SK-N-SH (cell line): ENCODE measurements around the gene CADM1. TPM values are rescaled to one million over a fixed set of nuclear protein-coding genes. Genes with fewer than 3 reads are reported as not detected.

Source experiments
- CTCF ChIA-PET: fragments of 300-600, 350-600 bp; formaldehyde crosslinking; extraction: SDS; loops from one replicate; lab custom pipeline; 2021; lab: Yijun Ruan, JAX
- POLR2A ChIA-PET: fragments of 350-600 bp; sonication (Branson Sonifier 250); formaldehyde crosslinking; extraction: SDS; loops from one replicate; lab custom pipeline; 2020; ENCODE audit warnings: antibody characterized with exemption, inconsistent platforms; lab: Yijun Ruan, JAX
- DNase-seq: peaks from one replicate; pipeline ENCODE4 v3.0.0; 2012
- H2AFZ ChIP-seq: fragments of 200-600 bp; sonication (generic); 2 replicates; pipeline ENCODE4 v1.8.1; 2016; ENCODE audit warnings: antibody characterized with exemption, mild to moderate bottlenecking, low read depth
- H3F3A ChIP-seq: fragments of 200-600 bp; sonication (generic); replicated peaks from 2 replicates; pipeline ENCODE3; 2016; ENCODE audit warnings: antibody characterized with exemption, mild to moderate bottlenecking; ENCODE audit not compliant: insufficient read depth
- H3K27ac ChIP-seq, 2 experiments: fragments of 200-500 bp in 1 of 2; fragments of 200-600 bp in 1 of 2; sonication (Bioruptor generic) in 1 of 2; sonication (generic), shearing (Covaris generic) in 1 of 2; 2 replicates each; pipeline versions ENCODE4 v1.5.1 to v1.6.1; 2014 to 2016; ENCODE audit warnings: low read depth in 2 of 2, inconsistent platforms in 1 of 2, low read length in 1 of 2, mild to moderate bottlenecking in 1 of 2, mixed read lengths in 1 of 2
- H3K27me3 ChIP-seq: fragments of 200-600 bp; sonication (generic), shearing (Covaris generic); 2 replicates; pipeline ENCODE4 v1.6.1; 2016; ENCODE audit warnings: mixed run types; ENCODE audit not compliant: insufficient read depth
- H3K36me3 ChIP-seq, 2 experiments: fragments of 200-500 bp in 1 of 2; fragments of 200-600 bp in 1 of 2; sonication (Bioruptor generic) in 1 of 2; sonication (generic) in 1 of 2; replicated peaks in 1 of 2; 2 replicates each; pipeline versions ENCODE3 to v1.5.1; 2014 to 2016; ENCODE audit warnings: low read length in 1 of 2, mild to moderate bottlenecking in 1 of 2; ENCODE audit not compliant: insufficient read depth in 2 of 2, control insufficient read depth in 1 of 2
- H3K4me1 ChIP-seq, 2 experiments: fragments of 200-500 bp in 1 of 2; fragments of 200-600 bp in 1 of 2; sonication (Bioruptor generic) in 1 of 2; sonication (generic), shearing (Covaris generic) in 1 of 2; 2 replicates each; pipeline versions ENCODE4 v1.5.1 to v1.6.1; 2014 to 2016; ENCODE audit warnings: low read depth in 1 of 2, low read length in 1 of 2, mixed run types in 1 of 2; ENCODE audit not compliant: insufficient read depth in 2 of 2, control insufficient read depth in 1 of 2
- H3K4me2 ChIP-seq: fragments of 200-600 bp; sonication (generic), shearing (Covaris generic); 2 replicates; pipeline ENCODE4 v1.6.1; 2017; ENCODE audit warnings: mixed run types
- H3K4me3 ChIP-seq, 2 experiments: fragments of 200-500 bp in 1 of 2; fragments of 200-600 bp in 1 of 2; sonication (Bioruptor generic) in 1 of 2; sonication (generic), shearing (Covaris generic) in 1 of 2; 2 replicates each; pipeline versions ENCODE4 v1.5.1 to v1.8.1; 2014 to 2016; ENCODE audit warnings: low read depth in 2 of 2, inconsistent platforms in 1 of 2, low read length in 1 of 2, mild to moderate bottlenecking in 1 of 2, mixed read lengths in 1 of 2, moderate library complexity in 1 of 2
- H3K79me2 ChIP-seq: fragments of 200-600 bp; sonication (generic); 2 replicates; pipeline ENCODE4 v1.8.1; 2017; ENCODE audit warnings: mild to moderate bottlenecking; ENCODE audit not compliant: insufficient read depth
- H3K9ac ChIP-seq: fragments of 200-600 bp; sonication (generic); 2 replicates; pipeline ENCODE4 v1.6.1; 2017; ENCODE audit warnings: mixed run types
- H3K9me2 ChIP-seq: fragments of 200-600 bp; sonication (generic); 2 replicates; pipeline ENCODE4 v1.6.1; 2017; ENCODE audit warnings: mixed run types
- H3K9me3 ChIP-seq: fragments of 200-600 bp; sonication (generic); 2 replicates; pipeline ENCODE4 v1.6.1; 2017; ENCODE audit warnings: mixed run types, mild to moderate bottlenecking, moderate library complexity
- H4K20me1 ChIP-seq: fragments of 200-600 bp; sonication (generic); 2 replicates; pipeline ENCODE4 v1.6.1; 2017; ENCODE audit warnings: mild to moderate bottlenecking, mixed run types; ENCODE audit not compliant: insufficient read depth
- CHD2 ChIP-seq: fragments of 150-350 bp; IDR thresholded peaks from 2 replicates; pipeline ENCODE4 v1.6.1; 2018; ENCODE audit warnings: low read length; ENCODE audit not compliant: partially characterized antibody
- ELF1 ChIP-seq: IDR thresholded peaks from 2 replicates; pipeline ENCODE4 v1.4.0; 2012
- EP300 ChIP-seq, 2 experiments: IDR thresholded peaks; 2 replicates each; pipeline versions ENCODE4 v1.4.0 to v1.6.1; 2012; ENCODE audit warnings: borderline replicate concordance in 1 of 2, low read depth in 1 of 2, low read length in 1 of 2
- EZH2phosphoT487 ChIP-seq: fragments of 200-600 bp; sonication (generic); IDR thresholded peaks from 2 replicates; pipeline ENCODE4 v1.6.1; 2017; ENCODE audit warnings: low read depth, mixed run types, mild to moderate bottlenecking, antibody characterized with exemption, moderate library complexity, borderline replicate concordance
- FOSL2 ChIP-seq: IDR thresholded peaks from 2 replicates; pipeline ENCODE4 v1.4.0; 2012; ENCODE audit warnings: low read depth, mild to moderate bottlenecking, moderate library complexity, borderline replicate concordance
- FOXM1 ChIP-seq: IDR thresholded peaks from 2 replicates; pipeline ENCODE4 v1.4.0; 2012; ENCODE audit warnings: low read depth, mild to moderate bottlenecking
- RCOR1 ChIP-seq: fragments of 150-350 bp; IDR thresholded peaks from 2 replicates; pipeline ENCODE4 v1.6.1; 2017; ENCODE audit warnings: antibody characterized with exemption, low read length
- RXRA ChIP-seq: IDR thresholded peaks from 2 replicates; pipeline ENCODE4 v1.4.0; 2012; ENCODE audit warnings: low read depth, mild to moderate bottlenecking, borderline replicate concordance
- SIN3A ChIP-seq: IDR thresholded peaks from 2 replicates; pipeline ENCODE4 v1.6.1; 2012; ENCODE audit warnings: low read depth, mild to moderate bottlenecking, low read length, moderate library complexity, borderline replicate concordance
- TCF12 ChIP-seq: IDR thresholded peaks from 2 replicates; pipeline ENCODE4 v1.4.0; 2012
- TEAD4 ChIP-seq: IDR thresholded peaks from 2 replicates; pipeline ENCODE4 v1.4.0; 2012; ENCODE audit warnings: mild to moderate bottlenecking, borderline replicate concordance; ENCODE audit not compliant: insufficient read depth
- WGBS: methylation state at CpG from one replicate; pipeline ENCODE4 v1.1.6; 2017; ENCODE audit warnings: low lambda C conversion rate; 5-methylcytosine and 5-hydroxymethylcytosine counted together
- polyA plus RNA-seq, 3 experiments: library from polyadenylated mRNA; depleted of rRNA; stranded (reverse); fragments of >200 nt; gene quantifications; 2 replicates each; pipeline ENCODE4 v1.2.3, GENCODE V29; 2012
- TF ChIP-seq, protein P1 (sequence below): IDR thresholded peaks from 2 replicates; pipeline ENCODE4 v1.4.0; 2012; ENCODE audit warnings: low read depth, borderline replicate concordance
- TF ChIP-seq, protein P2 (sequence below): IDR thresholded peaks from 2 replicates; pipeline ENCODE4 v1.6.1; 2012; ENCODE audit warnings: mild to moderate bottlenecking, low read depth, low read length, moderate library complexity

Gene CADM1
- polyA plus RNA-seq, 1 of the 3 experiments (the other 2 are of a cell fraction) = 7.9 TPM

DNA sequence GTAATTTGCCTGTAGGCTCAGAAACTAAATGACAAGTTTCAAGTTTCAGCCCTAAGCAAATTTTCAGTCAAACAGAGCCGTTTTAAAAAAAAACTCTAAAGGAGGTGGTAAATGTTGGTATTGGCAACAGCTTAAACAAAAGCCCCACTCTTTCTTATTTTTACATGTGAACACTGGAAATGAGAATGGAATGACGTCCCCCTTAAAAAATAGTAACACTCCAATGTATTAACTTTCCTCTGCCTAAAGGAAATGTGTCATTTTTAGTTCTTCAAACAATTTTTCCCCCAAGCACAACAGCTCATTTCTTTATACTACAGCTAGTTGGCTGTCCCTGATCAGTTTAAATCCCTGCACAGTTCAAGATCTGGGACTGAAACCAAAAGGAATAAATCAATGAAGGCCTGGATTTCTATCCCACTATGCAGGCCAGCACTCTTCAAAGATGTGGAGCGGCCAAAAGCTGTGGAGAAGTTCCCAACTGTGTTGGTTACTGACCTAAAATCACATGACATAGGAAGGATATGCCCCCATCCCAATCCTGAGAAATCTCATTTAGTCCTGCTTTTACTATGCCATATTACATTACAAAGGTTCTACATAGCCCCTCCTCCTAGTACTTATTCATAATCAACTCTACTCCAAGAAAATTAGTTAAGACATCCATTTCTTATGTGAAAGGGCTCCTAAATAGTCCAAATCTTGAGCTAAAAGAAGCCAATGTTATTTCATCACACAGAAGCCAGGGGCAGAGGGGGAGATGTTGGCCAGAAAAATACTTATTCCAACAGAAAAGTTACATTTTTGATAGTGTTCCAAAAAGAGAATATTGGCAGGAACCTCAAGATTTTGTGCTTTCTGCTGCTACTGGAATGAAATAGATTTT lies 95.9 kb downstream of the CADM1 start:
- Histone ChIP-seq H3K79me2 (no peaks in the 10 kb centered on the region), H3K9ac (no peak overlapping the region), H3K27ac (no peak overlapping the region), H2AFZ (no peak overlapping the region), H3F3A (no peaks in the 10 kb centered on the region), H3K36me3 (no peaks in the 10 kb centered on the region), H3K27me3 (no peaks in the 10 kb centered on the region), H3K9me3 (no peaks in the 10 kb centered on the region), H3K4me2 (no peak overlapping the region), H3K9me2 (no peaks in the 10 kb centered on the region), H4K20me1 (no peaks in the 10 kb centered on the region), H3K4me1 (peaks cover 0 to 29% of the 10 kb centered on the region in 2 experiments; a peak in 2 of 4 replicates), H3K4me3 (no peak overlapping the region)
- TF ChIP-seq EZH2phosphoT487 = no peak
- no peak for TF ChIP-seq FOSL2
- no peak for TF ChIP-seq FOXM1
- TF ChIP-seq TEAD4 = no peak
- TF ChIP-seq TCF12 = no peak
- TF ChIP-seq RXRA = no peak
- WGBS = 76% methylated on average over 3 of the region's 3 CpGs
- ChIA-PET POLR2A (no interaction called here), CTCF (interaction anchor here (0.6 to 2.4 kb wide), 3 partner anchors 14 to 634 kb away, joined by 4 to 10 read pairs (median 4); partner anchors contain the start of gene CADM1)
- no peak for DNase-seq

DNA sequence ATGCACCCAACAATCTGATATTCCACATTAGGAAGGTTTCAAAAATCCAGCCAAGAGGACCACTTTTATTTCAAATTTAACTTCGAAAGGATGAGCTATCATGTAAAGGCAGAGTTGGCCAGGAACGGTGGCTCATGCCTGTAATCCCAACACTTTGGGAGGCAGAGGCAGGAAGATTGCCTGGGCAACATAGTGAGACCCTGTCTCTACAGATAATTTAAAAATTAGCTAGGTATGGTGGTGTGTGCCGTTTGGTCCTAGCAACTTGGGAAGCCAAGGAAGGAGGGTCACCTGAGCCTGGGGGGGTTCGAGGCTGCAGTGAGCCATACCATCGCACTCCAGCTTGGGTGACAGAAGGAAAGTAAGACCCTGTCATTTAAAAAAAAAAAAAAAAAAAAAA lies 96.7 kb downstream of the CADM1 start:
- Histone ChIP-seq H3K4me2 (no peak overlapping the region), H3K9ac (no peak overlapping the region), H3K27ac (no peak overlapping the region), H3K9me3 (no peaks in the 10 kb centered on the region), H2AFZ (no peak overlapping the region), H3K4me3 (no peak overlapping the region), H3K4me1 (peaks cover 0 to 29% of the 10 kb centered on the region in 2 experiments; a peak in 2 of 4 replicates), H3F3A (no peaks in the 10 kb centered on the region), H3K36me3 (no peaks in the 10 kb centered on the region), H3K79me2 (no peaks in the 10 kb centered on the region), H4K20me1 (no peaks in the 10 kb centered on the region), H3K27me3 (no peaks in the 10 kb centered on the region), H3K9me2 (no peaks in the 10 kb centered on the region)
- no peak for DNase-seq
- POLR2A ChIA-PET = no interaction called here
- CTCF ChIA-PET = interaction anchor here (0.6 to 2.4 kb wide), 2 partner anchors 13 to 633 kb away, joined by 4 to 10 read pairs; no protein-coding TSS in a partner anchor
- WGBS = 73% methylated on average over 5 of the region's 5 CpGs
- TF ChIP-seq ELF1 (no peak), EP300 (IDR thresholded peaks at IDR 0.05; ENCODE audit: borderline replicate concordance in 1 of 2, low read depth in 1 of 2, low read length in 1 of 2) (no peak), CHD2 (no peak), SIN3A (no peak), RXRA (no peak), EZH2phosphoT487 (no peak), RCOR1 (no peak)
- TF ChIP-seq, protein P1, sequence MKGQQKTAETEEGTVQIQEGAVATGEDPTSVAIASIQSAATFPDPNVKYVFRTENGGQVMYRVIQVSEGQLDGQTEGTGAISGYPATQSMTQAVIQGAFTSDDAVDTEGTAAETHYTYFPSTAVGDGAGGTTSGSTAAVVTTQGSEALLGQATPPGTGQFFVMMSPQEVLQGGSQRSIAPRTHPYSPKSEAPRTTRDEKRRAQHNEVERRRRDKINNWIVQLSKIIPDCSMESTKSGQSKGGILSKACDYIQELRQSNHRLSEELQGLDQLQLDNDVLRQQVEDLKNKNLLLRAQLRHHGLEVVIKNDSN = no peak
- TF ChIP-seq, protein P2, sequence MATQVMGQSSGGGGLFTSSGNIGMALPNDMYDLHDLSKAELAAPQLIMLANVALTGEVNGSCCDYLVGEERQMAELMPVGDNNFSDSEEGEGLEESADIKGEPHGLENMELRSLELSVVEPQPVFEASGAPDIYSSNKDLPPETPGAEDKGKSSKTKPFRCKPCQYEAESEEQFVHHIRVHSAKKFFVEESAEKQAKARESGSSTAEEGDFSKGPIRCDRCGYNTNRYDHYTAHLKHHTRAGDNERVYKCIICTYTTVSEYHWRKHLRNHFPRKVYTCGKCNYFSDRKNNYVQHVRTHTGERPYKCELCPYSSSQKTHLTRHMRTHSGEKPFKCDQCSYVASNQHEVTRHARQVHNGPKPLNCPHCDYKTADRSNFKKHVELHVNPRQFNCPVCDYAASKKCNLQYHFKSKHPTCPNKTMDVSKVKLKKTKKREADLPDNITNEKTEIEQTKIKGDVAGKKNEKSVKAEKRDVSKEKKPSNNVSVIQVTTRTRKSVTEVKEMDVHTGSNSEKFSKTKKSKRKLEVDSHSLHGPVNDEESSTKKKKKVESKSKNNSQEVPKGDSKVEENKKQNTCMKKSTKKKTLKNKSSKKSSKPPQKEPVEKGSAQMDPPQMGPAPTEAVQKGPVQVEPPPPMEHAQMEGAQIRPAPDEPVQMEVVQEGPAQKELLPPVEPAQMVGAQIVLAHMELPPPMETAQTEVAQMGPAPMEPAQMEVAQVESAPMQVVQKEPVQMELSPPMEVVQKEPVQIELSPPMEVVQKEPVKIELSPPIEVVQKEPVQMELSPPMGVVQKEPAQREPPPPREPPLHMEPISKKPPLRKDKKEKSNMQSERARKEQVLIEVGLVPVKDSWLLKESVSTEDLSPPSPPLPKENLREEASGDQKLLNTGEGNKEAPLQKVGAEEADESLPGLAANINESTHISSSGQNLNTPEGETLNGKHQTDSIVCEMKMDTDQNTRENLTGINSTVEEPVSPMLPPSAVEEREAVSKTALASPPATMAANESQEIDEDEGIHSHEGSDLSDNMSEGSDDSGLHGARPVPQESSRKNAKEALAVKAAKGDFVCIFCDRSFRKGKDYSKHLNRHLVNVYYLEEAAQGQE = no peak
